GM19025 (cell line): ENCODE measurements around the gene TRNP1.
"Not testable (repeated sequence)": the region's sequence is repeated elsewhere in the genome, so short reads cannot be mapped to it uniquely, and the experiment has no call there.

Experiments used
- ATAC-seq: cut with Tn5 transposase; IDR thresholded peaks from one replicate; pipeline ENCODE4 v1.9.1; 2021; ENCODE audit warnings: mild to moderate bottlenecking, low read depth, moderate library complexity; ENCODE audit not compliant: unreplicated experiment

Gene TRNP1

DNA sequence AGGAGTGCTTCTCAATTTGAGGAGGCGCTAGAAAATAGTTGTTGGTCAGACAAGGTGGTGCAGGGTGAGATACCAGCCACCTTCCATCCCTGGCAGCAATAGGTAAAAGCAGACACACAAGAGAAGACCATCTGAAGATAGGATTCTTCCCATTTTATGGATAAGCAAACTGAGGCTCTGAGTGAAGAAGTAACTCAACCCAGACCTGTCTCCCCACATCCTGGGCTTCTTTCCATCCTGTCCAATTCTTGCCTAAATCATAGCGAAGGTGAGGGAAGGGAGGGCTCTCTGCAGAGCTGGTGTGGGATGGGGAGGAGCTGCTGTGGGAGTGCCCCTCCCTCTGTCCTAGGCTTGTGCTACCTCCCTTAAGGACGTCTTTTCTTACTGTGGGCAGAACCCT, 21.9 kb upstream of the TRNP1 start:
- no peak for ATAC-seq

DNA sequence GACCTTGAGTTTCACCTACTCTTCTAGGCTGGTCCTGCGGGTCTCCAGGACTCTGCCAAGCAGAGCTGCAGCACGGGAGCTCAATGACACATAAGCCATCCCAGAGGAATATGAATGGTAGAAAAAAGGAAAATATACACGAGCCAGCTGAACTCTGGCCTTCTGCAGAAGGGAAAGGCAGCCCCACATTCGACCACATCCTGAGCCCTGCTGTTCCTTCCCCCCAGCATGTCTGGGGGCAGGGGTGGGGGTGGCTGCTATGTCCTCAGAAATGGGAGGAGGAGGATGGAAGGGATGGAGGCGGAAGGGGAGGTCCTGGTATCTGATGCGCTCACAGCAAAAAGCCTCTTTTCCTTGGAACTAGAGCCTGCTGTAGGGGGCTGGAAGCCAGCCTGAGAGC, 21.1 kb upstream of the TRNP1 start:
- ATAC-seq, result no peak

DNA sequence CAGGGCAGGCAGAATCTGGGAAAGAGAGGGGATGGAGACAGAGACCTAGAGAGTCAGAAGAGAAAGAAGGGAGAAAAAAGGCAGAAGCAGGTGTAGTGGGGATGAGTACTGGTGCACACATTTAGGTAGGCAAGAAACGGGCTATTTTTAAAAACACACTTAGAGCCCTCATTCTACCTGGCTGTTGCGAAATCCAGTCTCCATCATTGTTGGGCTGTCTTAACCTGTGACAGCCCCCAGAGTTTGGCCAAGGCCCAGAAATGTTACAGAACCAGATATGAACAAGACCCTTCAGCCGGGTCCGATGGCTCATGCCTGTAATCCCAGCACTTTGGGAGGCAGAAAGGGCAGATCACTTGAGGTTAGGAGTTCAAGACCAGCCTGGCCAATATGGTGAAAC, 20.7 kb upstream of the TRNP1 start:
- no peak for ATAC-seq

DNA sequence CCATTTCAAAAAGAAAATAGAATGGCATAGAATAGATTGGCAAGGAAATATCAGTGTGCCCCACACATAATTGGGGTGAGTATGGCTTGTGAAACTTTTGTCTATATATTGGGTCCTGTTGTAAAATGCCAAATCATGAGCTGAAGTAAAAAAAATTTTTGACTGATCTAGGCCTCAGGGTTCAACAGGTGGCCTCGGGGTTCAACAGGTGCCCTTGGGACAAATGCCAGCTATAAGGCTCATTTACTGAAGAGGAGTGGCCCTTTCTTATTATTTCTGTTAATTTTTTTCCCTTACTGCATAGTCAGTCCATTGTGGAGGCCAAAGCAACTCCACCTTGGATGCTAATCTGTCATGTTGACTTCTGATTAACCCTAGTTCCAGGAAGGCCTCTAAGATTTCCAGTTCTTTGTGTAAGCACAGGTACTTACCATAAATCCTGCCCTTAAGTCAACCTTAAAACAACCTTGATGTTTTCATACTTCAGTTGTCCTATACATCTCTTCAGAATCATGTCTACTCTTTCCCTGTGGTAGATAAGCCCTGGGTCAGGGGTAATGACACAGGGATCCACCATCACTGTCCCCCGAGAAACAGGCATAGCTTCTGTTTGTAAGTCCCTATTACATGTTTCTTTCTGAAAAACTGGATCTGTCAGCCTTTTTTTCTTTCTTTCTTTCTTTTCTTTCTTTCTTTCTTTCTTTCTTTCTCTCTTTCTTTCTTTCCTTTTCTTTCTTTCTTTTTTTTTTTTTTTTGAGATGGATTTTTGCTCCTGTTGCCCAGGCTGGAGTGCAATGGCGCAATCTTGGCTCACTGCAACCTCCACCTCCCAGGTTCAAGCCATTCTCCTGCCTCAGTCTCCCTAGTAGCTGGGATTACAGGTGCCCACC, 16.6 kb upstream of the TRNP1 start:
- no peak for ATAC-seq

DNA sequence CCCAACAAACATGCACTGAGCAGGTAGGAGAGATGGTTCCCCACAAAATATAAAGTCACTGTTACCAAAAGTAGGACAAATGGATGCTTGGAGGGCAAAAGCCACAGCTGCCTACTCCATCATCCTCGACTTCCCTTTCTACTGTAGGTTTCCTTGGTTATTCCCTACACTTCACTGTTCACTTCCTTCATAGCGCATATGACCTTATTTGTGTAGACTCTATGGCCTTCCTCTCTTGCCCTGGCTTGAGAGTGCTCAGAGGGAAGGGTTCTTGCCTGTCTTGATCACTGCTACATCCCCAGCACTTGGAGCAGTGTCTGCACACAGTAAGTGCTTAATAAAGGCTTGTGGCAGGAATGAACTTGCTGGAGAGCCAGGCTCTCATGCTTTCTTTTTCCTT, 14.6 kb upstream of the TRNP1 start:
- no peak for ATAC-seq

DNA sequence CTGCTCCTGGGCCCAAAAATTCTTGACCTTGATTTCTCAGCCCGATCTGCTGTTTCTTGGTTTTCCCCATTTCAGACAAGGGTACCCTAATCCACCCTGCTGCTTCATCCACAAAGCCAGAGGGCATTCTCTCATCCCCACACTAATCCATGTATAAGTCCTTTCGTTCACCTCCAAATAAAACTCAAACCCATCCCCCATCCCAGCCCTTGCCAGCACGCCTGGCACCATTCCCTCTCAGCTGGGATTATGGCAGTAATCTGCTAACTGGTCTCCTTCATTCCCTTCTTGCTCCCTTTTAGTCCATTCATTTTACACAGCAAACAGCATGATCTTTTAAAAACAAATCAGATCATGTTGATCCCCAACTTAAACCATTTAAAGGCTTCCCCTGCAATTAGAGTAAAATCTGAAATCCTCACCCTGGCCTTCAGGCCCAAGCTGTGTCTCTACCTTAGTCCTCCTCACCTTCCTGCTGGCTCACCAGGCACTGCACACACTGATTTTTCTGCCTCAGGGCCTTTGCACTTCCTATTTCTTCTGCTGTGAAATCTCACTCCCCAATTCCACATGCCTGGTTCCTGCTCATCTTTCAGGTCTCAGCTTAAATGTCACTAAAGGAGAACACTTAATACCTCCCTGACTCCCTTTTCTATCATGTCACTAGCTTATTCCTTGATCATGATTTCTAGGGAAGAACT, 12.2 kb upstream of the TRNP1 start:
- no peak for ATAC-seq

DNA sequence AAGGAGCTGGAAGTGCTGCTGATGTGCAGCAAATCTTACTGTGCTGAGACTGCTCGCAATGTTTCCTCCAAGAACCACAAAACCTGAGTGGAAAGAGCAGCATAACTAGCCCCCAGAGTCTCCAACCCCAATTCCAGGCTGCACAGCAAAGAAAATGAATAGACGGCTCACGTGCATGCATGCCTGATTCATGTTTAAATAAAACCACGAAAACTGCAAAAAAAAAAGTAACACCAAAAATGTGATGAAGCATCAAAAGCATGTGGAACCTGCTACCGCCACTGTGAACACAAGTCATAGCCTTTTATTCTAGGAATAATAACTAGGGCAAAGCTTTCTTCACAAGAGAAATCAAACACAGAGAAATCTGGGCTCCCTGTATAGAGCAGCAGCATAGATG, 9.6 kb upstream of the TRNP1 start:
- no peak for ATAC-seq

DNA sequence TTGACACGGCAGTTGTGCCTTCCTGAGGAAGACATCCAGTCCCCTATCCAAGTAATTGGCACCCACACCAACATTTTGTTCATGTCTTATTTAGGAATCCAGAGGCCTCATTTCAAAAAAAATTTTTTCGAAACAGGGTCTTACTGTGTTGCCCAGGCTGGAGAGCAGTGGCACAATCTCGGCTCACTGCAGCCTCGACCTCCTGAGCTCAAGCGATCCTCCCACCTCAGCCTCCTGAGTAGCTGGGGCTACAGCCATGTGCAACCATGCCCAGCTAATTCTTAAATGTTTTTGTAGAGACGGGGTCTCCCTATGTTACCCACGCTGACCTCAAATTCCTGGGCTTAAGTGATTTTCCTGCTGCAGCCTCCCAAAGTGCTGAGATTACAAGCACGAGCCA, 9.2 kb upstream of the TRNP1 start:
- no peak for ATAC-seq

DNA sequence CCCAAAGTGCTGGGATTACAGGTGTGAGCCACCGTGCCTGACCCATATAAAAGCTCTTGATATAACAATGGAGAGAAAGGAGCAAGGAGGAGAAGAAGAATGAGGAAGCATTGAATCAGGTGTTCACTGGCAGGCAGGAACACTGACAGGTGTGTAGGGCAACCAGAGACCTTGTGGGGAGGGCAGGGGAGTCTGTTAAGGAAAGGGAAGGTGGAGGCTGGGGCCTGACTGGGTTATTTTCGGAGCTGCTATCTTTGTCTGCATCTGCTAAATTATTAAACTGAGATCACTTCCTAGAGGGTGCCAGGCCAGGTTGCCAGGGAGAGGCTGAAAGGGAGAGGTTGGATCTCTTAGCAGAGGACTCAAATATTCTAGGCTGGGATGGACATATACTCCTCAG, 6.8 kb upstream of the TRNP1 start:
- ATAC-seq, result no peak

DNA sequence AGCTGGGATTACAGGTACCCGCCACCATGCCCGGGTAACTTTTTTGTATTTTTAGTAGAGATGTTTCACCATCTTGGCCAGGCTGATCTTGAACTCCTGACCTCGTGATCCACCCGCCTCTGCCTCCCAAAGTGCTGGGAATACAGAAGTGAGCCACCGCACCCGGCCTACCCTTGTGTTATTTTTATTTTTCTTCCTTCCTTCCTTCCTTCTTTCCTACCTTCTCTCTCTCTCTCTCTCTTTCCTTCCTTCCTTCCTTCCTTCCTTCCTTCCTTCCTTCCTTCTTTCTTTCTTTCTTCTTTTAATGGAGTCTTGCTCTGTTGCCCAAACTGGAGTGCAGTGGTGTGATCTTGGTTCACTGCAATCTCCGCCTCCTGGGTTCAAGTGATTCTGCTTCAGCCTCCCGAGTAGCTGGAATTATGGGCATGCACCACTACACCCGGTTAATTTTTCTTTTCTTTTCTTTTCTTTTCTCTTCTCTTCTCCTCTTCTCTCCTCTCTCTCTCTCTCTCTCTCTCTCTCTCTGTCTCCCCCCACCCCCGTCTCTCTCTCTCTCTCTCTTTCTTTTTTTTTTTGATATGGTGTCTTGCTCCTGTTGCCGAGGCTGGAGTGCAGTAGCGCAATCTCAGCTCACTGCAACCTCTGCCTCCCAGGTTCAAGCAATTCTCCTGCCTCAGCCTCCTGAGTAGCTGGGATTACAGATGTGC, 3.9 kb upstream of the TRNP1 start:
- ATAC-seq, result not testable (repeated sequence)

DNA sequence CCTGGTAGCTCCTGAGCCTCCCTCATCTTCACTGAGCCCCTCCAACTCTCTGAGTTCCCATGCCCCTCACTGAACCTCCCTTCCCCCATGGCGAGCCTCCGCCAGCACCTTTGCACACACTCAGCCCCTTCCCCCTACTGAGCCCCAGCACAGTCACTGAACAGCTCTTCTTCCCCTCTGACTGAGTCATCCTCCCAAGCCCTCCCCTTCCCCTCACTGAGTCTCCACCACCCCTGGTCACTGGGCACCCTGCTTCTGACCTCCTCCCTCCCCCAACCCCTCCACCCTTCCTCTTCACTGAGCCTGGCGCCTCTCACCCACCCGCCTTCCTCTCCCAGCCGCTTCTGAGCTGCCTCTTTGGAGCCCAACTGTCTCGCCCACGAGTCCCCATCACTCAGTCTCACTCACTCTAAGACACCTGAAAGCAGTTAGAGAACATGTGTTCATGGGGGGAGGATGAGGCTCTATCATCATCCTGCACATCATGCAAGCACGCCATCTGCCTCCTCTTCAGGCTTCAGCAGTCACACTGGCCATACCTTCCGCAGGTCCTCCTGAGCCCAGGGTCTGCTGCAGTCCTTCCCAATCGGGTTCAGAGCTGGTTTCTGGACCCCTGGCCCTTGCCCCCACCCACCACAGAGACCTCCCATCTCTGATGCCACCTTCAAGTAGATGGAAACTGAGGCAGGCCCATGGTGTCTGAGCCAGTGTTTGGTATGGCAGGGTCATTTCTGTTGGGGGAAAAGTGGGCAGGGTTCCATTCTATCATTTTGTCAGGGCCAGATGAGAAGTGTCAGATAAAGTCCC, 2.0 kb upstream of the TRNP1 start:
- no peak for ATAC-seq

DNA sequence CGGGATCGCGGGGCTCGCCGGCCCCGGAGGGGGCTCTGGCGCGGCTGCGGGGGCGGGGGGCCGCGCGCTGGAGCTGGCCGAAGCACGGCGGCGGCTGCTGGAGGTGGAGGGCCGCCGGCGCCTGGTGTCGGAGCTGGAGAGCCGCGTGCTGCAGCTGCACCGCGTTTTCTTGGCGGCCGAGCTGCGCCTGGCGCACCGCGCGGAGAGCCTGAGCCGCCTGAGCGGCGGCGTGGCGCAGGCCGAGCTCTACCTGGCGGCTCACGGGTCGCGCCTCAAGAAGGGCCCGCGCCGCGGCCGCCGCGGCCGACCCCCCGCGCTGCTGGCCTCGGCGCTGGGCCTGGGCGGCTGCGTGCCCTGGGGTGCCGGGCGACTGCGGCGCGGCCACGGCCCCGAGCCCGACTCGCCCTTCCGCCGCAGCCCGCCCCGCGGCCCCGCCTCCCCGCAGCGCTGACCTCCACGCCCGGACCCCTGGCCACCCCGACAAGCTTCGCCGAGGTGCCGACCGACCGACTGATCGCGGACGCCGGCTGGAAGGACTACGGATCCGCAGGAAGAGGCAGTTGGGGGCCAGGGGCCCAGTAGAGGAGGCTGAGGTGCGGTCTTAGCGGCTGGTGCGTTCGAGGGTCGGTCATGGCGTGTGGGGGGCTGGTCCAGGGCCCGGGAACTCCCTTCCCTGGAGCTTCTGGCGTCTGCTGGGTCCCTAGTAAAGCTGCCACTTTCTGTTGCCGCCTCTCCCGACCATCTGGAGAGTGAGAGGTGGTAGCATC, 711 bp downstream of the TRNP1 start:
- no peak for ATAC-seq

DNA sequence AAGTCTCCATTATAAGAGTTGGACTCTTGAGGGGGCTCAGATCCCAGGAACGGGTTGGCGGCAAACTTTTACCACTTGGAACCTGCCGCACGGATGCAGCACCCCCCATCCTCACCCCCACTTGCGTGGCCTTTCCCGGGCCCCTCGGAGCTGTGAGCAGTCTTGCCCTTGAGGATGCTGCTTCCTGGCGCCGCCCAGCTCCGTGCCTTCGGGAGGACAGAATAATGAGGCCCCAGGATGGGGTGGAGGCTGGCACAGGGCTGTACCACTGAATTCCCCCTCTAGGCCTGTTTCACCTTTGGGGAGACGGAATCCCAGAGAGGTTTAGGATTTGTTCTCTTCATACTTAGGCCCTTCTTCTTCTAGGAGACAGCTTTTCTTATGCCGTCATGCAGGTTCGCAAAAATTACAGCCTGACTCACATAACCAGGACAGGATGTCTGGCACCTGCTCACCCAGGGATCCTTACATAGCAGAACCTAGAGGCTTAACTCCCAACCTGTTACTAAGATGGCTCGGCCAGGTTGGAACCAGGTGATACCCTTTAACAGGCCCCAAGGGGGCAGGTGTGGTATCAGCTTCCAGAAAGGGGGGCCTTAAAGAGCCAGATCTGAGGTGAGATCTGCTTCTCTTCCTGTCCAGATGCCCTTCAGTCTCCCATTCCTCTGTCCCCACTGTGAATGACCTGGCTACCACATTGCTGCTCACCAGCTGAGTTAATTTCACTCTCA, 1.5 kb downstream of the TRNP1 start:
- no peak for ATAC-seq

DNA sequence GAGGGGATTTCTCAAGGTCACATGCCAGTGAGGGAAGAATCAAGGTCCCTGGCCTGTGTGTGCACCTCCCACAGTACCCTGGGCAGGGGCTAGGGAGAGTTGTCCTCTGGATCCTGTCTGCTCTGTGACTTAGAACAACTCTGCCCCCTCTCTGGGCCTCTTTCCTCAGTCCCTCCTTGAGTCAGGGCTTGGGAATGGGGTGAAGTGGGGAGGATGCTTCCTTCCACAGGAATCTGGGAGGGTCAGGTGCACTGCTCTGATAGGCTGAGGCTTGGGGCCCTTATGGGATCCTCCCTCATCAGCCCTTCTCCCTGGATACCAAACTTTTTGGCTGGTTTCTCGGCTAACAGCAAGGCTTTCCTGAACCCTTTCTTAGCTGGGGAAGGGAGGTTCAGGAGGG, 2.5 kb downstream of the TRNP1 start:
- no peak for ATAC-seq

DNA sequence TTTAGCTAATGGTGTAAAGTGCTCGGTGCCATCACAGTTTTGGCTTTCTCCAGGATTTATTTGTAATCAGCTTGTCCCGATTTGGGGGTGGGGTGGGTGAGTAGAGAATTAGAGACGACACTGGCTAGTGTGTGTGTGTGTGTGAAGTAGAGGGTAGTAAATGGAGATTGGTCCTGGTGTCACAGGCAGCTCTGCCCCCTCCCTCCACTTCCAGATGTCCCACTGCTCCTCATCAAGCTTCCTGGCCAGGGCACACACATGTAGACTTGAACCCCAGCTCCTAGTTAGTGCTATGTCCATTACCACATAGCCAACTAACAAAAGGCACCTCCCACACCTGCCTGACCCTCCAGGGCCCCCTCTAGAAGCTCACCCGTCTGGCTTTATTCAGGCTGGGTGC, 3.2 kb downstream of the TRNP1 start:
- no peak for ATAC-seq

DNA sequence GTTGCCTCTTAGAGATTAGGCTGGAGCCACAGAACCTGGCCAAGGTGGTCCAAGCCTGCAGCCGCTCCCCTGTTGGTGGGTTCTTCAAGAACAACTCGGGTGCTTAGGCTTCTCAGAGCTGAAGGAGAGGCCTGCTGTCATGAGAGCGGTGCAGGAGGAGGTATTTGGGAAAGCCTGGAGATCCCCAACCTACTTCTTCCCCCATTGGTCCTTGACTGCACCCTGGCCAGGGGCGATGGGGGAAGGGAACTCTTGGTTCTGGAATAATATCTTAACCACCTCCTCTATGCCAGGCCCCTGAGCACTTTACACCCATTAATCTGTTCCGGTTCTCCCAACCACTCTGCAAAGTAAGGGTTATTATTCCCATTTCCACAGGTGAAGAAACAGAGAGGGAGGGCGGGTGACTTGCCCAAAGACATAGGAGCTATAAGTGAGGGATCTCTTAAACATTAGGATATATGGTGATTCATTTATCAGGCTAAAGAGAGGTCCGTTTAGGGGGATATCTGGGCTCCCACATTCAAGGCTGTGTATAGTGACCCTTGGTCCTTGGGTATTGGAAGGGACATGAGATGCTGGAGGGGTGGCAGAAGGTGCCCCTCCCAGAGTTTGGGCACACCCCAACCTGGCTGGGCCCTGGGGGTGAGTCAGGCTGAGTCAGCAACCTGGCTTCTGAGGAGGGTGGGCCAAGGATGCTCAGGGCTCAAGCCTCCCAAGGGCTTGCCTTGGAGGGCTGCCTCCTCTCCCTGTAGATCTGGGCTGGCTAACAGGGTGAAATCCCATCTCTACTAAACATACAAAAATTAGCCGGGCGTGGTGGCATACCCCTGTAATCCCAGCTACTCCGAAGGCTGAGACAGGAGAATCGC, 5.2 kb downstream of the TRNP1 start:
- no peak for ATAC-seq

DNA sequence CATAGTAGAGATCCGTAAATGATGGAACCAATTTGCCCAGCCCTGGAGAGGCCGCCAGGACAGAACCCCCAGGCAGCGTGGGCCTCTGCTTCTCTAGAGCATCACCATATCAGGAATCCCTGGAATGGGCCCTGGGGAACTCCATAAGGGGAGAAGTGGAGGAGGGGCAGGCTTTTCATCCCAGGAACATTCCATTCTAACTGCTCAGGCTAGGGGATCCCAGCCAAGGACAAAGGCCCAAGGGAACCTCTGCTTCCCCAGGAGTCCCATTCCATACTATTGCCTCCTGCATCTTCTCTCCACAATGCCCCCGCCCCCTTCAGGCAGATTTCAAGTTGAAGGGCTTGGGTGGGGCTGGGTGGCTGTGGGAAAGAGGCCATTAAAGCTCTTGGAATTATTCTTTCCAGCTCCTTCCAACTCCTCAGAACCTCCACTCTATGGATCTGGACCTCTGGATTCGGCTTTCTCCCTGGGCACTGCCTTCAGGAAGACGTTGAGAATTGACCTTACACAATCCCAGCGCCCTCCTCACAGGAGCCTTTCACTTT, 6.0 kb downstream of the TRNP1 start:
- ATAC-seq, result no peak
